Upper lobe of right lung (tissue), 1 donor: ENCODE results near the gene OTOF. TPM values are rescaled to one million over a fixed set of nuclear protein-coding genes. Genes with fewer than 3 reads are reported as not detected.

Experiments
- ATAC-seq: fragments of 200-7000 bp; cut with Tn5 transposase; one replicate; pipeline ENCODE4 v1.9.1; 2020; ENCODE audit warnings: mild to moderate bottlenecking, moderate library complexity
- DNase-seq: peaks from one replicate; pipeline ENCODE4 v3.0.0-alpha.2; 2020
- H3K27ac ChIP-seq: fragments of 200-600 bp; one replicate; pipeline ENCODE4 v1.8.0; 2022
- H3K27me3 ChIP-seq: fragments of 200-600 bp; one replicate; pipeline ENCODE4 v1.8.0; 2022; ENCODE audit warnings: mild to moderate bottlenecking
- H3K36me3 ChIP-seq: fragments of 200-600 bp; one replicate; pipeline ENCODE4 v1.8.0; 2022
- H3K4me1 ChIP-seq: fragments of 200-600 bp; one replicate; pipeline ENCODE4 v1.8.0; 2022
- H3K4me3 ChIP-seq: fragments of 200-600 bp; one replicate; pipeline ENCODE4 v1.8.0; 2022; ENCODE audit warnings: mild to moderate bottlenecking
- H3K9me3 ChIP-seq: fragments of 200-600 bp; one replicate; pipeline ENCODE4 v1.8.0; 2022
- CTCF ChIP-seq: fragments of 200-600 bp; IDR thresholded peaks from one replicate; pipeline ENCODE4 v1.8.0; 2022; ENCODE audit warnings: antibody characterized with exemption
- intact Hi-C: fragments of 100-400 bp; cut with DNase I; formaldehyde crosslinking; loops from one replicate; pipeline ENCODE4 v1.11.0; 2022
- total RNA-seq: library from RNA; stranded (reverse); fragmentation: NEBNext Ultra II Directional; extraction: Animal tissue kit (Norgen Biotek cat#: 25700); gene quantifications from one replicate; pipeline ENCODE4 v1.2.1, GENCODE V29; 2021
- donor health status: DM: no; HTN: yes; CAD: no; lungs with severe emphysema.

The OTOF gene
- total RNA-seq, 1 donor from 2014 or later, result 0.69 TPM

- Histone ChIP-seq H3K9me3 (no peaks in the 10 kb centered on the region), H3K27me3 (peaks cover 3% of the 10 kb centered on the region), H3K27ac (no peak overlapping the region), H3K36me3 (no peaks in the 10 kb centered on the region), H3K4me1 (no peaks in the 10 kb centered on the region), H3K4me3 (no peak overlapping the region)
- no peak for DNase-seq
- intact Hi-C loops, result no loop called here
- TF ChIP-seq CTCF, result no peak
- no peak for ATAC-seq
Measured at GRCh38 chr2:26516781-26517180, 38.9 kb upstream of the OTOF start.

- Histone ChIP-seq H3K4me1 (no peaks in the 10 kb centered on the region), H3K27ac (no peak overlapping the region), H3K4me3 (no peak overlapping the region), H3K9me3 (no peaks in the 10 kb centered on the region), H3K27me3 (no peaks in the 10 kb centered on the region), H3K36me3 (no peaks in the 10 kb centered on the region)
- intact Hi-C loops, result no loop called here
- DNase-seq, result no peak
- no peak for TF ChIP-seq CTCF
- ATAC-seq, result no peak
Measured at GRCh38 chr2:26516246-26516645, 38.3 kb upstream of the OTOF start.

- ATAC-seq (no peak), DNase-seq (no peak)
- Histone ChIP-seq H3K27ac (no peak overlapping the region), H3K27me3 (no peaks in the 10 kb centered on the region), H3K4me1 (no peaks in the 10 kb centered on the region), H3K4me3 (no peak overlapping the region), H3K9me3 (no peaks in the 10 kb centered on the region), H3K36me3 (no peaks in the 10 kb centered on the region)
- intact Hi-C loops, result no loop called here
- TF ChIP-seq CTCF, result no peak
Measured at GRCh38 chr2:26515771-26516170, 37.8 kb upstream of the OTOF start.

DNA sequence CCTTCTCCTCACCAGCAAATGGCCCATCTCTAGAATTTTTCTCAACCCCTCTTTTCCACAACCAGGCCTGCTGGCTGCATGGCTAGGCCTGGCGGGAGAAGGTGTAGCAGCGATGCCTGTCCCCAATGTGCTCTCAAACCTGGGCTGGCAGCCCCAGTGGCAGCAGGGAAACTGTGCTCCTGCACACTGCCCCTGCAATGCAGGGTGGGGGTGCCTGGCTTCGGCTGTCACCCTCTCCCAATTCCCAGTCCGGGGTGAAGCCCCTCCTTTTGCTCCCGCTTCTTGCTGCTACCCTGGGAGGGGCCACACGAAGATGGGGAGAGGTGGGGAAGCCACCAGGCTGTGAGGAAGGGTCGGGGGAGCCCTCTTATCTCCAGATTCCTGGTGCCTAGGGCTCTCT, 36.1 kb upstream of the OTOF start:
- Histone ChIP-seq H3K4me3 (no peak overlapping the region), H3K36me3 (no peaks in the 10 kb centered on the region), H3K27me3 (no peaks in the 10 kb centered on the region), H3K4me1 (no peaks in the 10 kb centered on the region), H3K27ac (no peak overlapping the region), H3K9me3 (no peaks in the 10 kb centered on the region)
- TF ChIP-seq CTCF, result no peak
- intact Hi-C loops, result no loop called here
- ATAC-seq (no peak), DNase-seq (no peak)

GRCh38 chr2:26513261-26513660, 35.3 kb upstream of the OTOF start:
- DNase-seq (no peak), ATAC-seq (no peak)
- Histone ChIP-seq H3K4me3 (no peak overlapping the region), H3K4me1 (no peaks in the 10 kb centered on the region), H3K36me3 (no peaks in the 10 kb centered on the region), H3K27me3 (no peaks in the 10 kb centered on the region), H3K27ac (no peak overlapping the region), H3K9me3 (no peaks in the 10 kb centered on the region)
- no peak for TF ChIP-seq CTCF
- intact Hi-C loops, result no loop called here

DNA sequence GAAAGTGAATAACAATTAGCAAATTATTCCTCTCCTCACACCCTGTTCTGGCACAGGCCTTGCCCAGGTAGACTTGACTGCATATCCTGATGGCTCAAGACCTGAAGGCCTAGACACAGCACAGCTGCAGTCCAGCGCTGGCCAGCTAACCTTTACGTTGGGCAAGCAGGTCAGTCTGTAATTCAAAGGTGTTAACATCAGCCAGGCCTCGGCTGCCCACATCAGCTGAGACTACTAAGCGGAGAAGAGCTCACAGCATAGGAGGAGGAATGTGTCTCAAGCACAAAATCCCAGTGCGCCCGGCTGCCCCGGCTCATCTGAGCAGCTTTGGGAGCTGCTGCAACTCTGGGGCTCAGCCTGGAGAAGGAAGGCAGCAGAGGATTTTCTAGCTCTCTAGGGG, 33.5 kb upstream of the OTOF start:
- no peaks in the 10 kb centered on the region for H3K27me3 ChIP-seq
- no peak overlapping the region for H3K27ac ChIP-seq
- DNase-seq (no peak), ATAC-seq (no peak)
- no peak for TF ChIP-seq CTCF
- no peaks in the 10 kb centered on the region for H3K4me1 ChIP-seq
- H3K9me3 ChIP-seq, result no peaks in the 10 kb centered on the region
- no peaks in the 10 kb centered on the region for H3K36me3 ChIP-seq
- no peak overlapping the region for H3K4me3 ChIP-seq
- intact Hi-C loops, result no loop called here
